GM21515 (cell line): Measurements from ENCODE around the gene CHI3L1.

Source experiments
- ATAC-seq: cut with Tn5 transposase; IDR thresholded peaks from one replicate; pipeline ENCODE4 v1.9.1; 2021; ENCODE audit not compliant: unreplicated experiment

CHI3L1 gene

GRCh38 chr1:203152158-203153034 lies 34.1 kb downstream of the CHI3L1 start:
- ATAC-seq = no peak

GRCh38 chr1:203151362-203152157 lies 34.9 kb downstream of the CHI3L1 start:
- no peak for ATAC-seq

GRCh38 chr1:203150511-203151297 lies 35.8 kb downstream of the CHI3L1 start:
- no peak for ATAC-seq

DNA sequence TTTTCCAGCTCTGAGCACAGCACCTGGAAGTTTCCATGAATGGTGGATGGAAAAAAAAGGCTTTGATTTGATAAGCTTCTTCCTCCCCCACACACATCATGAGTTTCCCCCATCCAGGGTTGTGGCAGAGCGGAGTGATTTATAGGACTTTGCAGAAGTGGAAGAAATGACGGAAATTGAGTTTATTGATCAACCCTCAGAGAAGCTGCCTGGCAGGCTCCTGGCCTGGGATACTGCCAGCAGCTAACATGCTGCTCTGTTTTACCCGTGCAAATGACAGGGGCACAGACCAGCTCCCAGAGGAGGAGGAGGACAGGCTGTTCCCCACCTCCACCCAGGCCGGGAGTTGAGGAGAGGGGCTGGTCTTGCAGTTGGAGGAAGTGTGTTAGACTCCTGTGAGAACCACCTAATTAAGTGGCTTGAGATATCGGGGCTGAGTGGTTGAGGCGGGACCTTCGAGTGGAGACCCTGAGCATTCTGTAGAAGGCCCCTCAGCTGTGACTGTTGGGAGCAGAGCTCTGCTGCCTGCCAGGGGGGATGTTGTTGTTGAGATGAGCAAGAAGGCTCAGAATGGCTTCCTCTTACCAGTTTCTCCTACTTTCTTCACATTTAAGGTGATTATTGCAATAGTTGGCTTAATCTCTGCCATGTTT lies 37.2 kb downstream of the CHI3L1 start:
- ATAC-seq = no peak

DNA sequence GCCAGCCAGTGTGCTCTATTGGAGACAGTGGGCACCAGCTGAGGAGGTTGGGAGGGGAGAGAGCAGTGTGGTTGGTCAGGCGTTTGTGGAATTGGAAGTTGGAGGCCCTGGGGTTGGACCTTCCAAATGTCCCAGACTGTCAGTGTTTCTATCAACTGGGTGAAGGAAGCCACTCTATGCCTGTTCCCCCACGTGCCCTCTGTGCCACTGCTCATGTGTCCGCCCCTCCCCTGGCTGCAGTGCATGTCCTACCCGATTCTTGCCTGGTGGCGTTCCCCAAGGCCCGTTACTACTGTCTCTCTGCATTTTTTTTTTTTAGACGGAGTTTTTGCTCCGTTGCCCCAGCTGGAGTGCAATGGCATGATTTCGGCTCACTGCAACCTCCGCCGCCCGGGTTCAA lies 37.9 kb downstream of the CHI3L1 start:
- ATAC-seq = no peak

DNA sequence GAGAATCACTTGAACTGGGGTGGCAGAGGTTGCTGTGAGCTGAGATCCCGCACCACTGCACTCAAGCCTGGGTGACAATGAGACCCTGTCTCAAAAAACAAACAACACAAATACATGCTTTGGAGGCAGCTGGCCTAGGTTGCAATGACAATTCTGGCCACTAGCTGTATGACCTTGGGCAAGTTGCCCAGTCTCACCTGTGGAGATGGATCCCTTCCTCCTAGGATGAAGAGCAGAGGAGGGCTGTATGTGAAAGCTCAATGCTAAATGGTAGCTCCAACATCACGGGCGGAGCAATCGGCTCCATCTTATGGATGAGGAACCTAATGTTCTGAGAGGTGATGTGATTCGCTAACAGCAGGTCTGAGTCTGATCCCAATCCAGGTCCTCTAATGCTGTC lies 38.4 kb downstream of the CHI3L1 start:
- no peak for ATAC-seq

DNA sequence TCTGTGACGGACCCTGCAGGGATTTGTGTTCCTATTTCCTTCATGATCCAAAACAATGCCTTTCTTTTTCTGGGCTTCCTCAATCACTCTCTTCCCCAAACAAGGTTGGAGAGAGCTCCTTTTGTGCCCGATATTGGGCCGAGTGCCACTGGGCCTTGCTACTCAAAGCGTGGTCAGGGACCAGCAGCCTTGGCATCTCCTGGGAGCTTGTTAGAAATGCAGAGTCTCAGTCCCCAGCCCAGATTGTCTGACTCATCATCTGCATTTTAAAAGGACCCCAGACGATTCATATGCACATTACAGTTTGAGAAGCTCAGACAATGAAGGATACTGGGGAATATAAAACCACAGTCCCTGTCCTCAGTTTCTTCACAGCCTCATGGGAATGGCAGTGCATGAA lies 39.1 kb downstream of the CHI3L1 start:
- ATAC-seq = no peak

DNA sequence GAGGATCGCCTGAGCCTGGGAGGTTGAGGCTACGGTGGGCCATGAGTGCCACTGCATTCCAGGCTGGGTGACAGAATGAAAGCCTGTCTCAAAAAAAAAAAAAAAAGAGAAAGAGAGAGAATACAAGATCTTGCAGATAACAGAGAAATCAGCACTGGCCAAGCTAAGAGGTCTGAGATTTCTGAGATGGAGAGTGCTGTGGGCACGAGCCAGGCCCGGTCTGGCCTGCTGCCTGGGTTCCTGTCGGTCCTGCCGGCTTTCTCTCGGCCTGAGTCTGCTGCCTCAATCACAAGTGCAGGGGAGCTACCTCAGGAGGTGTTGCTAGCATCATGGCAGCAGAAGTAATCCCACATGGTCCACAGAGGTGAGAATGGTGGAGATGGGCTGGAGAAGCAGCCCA lies 40.0 kb downstream of the CHI3L1 start:
- ATAC-seq = no peak

DNA sequence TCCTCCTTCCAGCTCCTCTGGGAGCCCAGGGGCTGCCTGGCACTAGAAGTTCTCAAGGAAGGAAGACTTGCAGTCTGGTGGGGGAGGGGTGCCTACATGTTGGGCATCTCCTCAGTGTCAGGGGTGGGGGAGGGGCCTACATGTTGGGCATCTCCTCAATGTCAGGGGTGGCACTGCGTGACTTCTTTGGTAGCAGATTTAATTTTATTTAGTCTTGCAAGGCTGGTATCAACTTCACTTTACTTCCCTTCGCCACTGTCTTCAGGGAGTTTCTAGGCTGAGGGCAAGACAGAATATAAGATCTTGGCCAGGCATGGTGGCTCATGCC lies 40.5 kb downstream of the CHI3L1 start:
- ATAC-seq = no peak

DNA sequence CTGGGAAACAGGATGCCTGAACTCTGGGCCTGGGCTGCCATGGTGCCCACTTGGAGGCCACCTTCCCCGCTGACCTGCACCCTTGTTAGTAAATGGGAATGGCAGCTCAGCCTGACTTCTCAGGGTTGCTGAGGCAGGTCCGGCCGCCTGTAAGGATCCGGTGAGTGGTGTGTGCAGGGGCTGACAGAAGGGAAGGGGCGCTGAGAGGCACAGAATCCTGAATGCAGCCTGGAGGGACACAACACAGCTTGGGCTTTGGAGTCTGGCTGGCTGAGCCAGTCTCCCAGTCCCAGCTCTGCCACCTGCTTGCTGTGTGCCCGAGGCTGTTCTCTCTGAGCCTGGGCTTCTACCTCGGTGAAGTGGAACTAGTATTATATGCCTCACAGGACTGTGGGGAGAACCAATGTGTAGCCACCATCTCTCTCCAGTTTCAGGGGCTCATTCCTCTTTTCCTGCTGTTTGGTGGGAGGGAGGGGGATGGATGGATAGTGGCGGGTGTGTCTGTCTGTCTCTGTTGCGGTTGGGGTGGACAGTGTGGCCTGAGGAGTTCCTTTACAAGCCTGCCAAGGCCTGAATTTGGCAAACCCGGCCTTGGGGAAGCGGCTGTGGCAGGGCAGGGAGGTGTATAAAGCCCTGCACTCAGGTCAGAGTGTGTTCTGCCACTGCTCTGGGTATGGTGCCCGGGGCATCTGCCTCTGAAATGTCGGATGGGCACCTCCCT lies 41.0 kb downstream of the CHI3L1 start:
- no peak for ATAC-seq

- no peak for ATAC-seq
Measured at GRCh38 chr1:203144661-203145060, 41.8 kb downstream of the CHI3L1 start.

DNA sequence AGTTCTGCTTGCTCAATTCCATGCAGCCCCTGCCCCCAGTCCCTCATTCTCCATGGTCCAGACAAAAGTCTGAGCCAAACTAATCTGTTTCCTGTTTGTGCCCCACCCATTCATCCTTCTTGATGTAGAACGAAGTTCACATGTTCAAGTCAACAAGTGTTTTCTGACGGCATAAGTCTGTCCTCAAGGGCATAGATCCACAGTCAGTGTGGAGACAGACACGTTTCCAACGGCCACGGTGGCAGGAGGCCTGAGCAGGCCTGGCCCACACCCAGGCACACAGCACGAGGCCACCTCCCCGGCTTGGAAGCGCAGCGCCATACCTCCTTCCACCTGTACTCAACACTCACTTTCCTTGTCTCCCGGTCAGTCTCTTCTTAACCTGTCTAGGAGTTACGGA lies 42.9 kb downstream of the CHI3L1 start:
- ATAC-seq = no peak

- ATAC-seq = no peak
Measured at GRCh38 chr1:203142684-203143408, 43.7 kb downstream of the CHI3L1 start.

GRCh38 chr1:203142124-203142523 lies 44.4 kb downstream of the CHI3L1 start:
- ATAC-seq = no peak

GRCh38 chr1:203140743-203141520 lies 45.6 kb downstream of the CHI3L1 start:
- no peak for ATAC-seq

GRCh38 chr1:203139976-203140475 lies 46.5 kb downstream of the CHI3L1 start:
- no peak for ATAC-seq

DNA sequence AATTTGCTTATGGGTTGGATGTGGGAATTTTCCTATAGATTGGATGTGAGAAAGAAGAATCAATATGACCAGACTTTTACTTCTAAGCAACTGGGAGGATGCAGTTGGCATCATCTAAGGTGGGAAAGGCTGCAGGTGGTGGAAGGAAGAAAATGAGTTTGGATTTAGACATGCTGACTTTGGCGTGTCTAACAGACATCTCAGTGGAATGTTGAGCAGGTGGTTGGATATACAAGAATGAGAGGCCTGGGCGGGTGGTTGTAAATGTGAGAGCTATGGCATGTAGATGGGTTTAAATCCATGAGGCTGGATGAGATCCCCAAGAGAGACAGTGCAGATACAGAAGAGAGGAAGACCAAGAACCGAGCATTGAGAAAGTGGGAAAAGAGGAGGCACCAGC lies 48.4 kb downstream of the CHI3L1 start:
- no peak for ATAC-seq

DNA sequence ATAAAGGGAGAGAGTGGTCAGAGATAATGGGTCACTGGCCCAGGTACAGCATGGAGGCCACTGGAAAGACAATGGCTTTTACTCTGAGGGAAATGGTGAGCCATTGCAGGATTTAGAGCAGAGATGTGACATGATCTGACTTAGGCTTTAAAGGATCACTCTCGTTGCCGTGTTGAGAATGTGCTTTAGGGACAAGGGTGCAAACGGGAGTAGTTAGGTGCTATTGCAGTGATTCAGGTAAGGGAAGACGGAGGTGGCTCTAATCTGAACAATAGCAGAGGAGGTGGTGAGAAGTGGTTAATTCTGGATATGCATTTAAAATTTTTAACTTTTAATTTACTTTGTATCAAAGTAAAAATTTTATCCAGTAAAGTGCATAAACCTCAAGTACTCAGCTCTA lies 49.2 kb downstream of the CHI3L1 start:
- no peak for ATAC-seq
